Measurements from ENCODE around the gene RNU6-7. TPM values are rescaled to one million over a fixed set of nuclear protein-coding genes. Genes with fewer than 3 reads are reported as not detected.

Gene RNU6-7
- total and polyA plus RNA-seq, 2 of the 13 experiments (the other 11 are each of a cell fraction or from before 2014, with no cell fraction given): under 0.01 TPM; not detected in 1

DNA sequence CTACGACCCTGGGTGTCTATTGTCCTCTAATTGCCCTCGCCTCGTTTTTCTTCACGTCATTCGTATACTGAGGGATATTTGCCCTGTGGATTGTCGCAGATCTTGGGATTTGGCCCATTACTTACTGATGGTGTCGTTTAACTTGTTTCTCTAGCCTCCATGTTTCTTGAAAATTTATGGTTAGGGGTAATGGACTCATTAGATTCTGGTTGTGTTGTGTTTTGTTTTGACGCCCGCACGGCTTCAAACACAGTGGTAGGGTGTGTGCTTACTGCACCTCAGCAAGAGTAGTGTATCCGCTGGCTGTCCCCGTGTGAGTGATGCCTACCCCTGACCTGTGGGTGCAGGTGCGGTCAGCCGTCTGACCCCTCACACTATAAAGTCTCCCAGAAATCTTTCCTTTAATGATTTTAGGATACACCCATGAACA is 2.1 kb downstream of the RNU6-7 start (continued):
- TF ChIP-seq HES4 (CRISPR knock-in tag; IDR thresholded peaks at IDR 0.05; ENCODE audit: borderline replicate concordance) (no peak), SIN3A (IDR thresholded peaks at IDR 0.05; ENCODE audit: borderline replicate concordance, low read depth, low read length) (no peak), NFYC (CRISPR knock-in tag; IDR thresholded peaks at IDR 0.05) (no peak), PREB (CRISPR knock-in tag; IDR thresholded peaks at IDR 0.05) (0 out of 2 replicates have a peak, but pooled peaks have one; percentile 14), NFE2 (CRISPR knock-in tag; IDR thresholded peaks at IDR 0.05) (no peak), ZNF512B (CRISPR knock-in tag; IDR thresholded peaks at IDR 0.05; ENCODE audit: borderline replicate concordance) (no peak), ZNF207 (IDR thresholded peaks at IDR 0.05; ENCODE audit: borderline replicate concordance) (no peak), SAFB2 (CRISPR knock-in tag; IDR thresholded peaks at IDR 0.05; ENCODE audit: borderline replicate concordance, low read depth) (no peak), ZNF710 (CRISPR knock-in tag; IDR thresholded peaks at IDR 0.05; ENCODE audit: borderline replicate concordance) (peak; percentile 9; the same call in 1 of the 2 replicates), ZNF260 (CRISPR knock-in tag; IDR thresholded peaks at IDR 0.05; ENCODE audit: borderline replicate concordance, low read depth) (no peak), ZNF451 (CRISPR knock-in tag; IDR thresholded peaks at IDR 0.05) (no peak), ZNF780A (CRISPR knock-in tag; IDR thresholded peaks at IDR 0.05) (no peak), ZSCAN30 (CRISPR knock-in tag; IDR thresholded peaks at IDR 0.05) (no peak), ZNF670 (CRISPR knock-in tag; IDR thresholded peaks at IDR 0.05; ENCODE audit: borderline replicate concordance) (no peak)
- TF ChIP-seq, protein P1, sequence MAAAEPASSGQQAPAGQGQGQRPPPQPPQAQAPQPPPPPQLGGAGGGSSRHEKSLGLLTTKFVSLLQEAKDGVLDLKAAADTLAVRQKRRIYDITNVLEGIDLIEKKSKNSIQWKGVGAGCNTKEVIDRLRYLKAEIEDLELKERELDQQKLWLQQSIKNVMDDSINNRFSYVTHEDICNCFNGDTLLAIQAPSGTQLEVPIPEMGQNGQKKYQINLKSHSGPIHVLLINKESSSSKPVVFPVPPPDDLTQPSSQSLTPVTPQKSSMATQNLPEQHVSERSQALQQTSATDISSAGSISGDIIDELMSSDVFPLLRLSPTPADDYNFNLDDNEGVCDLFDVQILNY (CRISPR knock-in tag; conservative IDR thresholded peaks at IDR 0.05): no peak
- TF ChIP-seq, protein P2, sequence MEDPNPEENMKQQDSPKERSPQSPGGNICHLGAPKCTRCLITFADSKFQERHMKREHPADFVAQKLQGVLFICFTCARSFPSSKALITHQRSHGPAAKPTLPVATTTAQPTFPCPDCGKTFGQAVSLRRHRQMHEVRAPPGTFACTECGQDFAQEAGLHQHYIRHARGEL (CRISPR knock-in tag; IDR thresholded peaks at IDR 0.05): 0 out of 2 replicates have a peak, but pooled peaks have one; percentile 36
- TF ChIP-seq, protein P3, sequence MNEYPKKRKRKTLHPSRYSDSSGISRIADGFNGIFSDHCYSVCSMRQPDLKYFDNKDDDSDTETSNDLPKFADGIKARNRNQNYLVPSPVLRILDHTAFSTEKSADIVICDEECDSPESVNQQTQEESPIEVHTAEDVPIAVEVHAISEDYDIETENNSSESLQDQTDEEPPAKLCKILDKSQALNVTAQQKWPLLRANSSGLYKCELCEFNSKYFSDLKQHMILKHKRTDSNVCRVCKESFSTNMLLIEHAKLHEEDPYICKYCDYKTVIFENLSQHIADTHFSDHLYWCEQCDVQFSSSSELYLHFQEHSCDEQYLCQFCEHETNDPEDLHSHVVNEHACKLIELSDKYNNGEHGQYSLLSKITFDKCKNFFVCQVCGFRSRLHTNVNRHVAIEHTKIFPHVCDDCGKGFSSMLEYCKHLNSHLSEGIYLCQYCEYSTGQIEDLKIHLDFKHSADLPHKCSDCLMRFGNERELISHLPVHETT (CRISPR knock-in tag; conservative IDR thresholded peaks at IDR 0.05): no peak
- TF ChIP-seq, protein P4, sequence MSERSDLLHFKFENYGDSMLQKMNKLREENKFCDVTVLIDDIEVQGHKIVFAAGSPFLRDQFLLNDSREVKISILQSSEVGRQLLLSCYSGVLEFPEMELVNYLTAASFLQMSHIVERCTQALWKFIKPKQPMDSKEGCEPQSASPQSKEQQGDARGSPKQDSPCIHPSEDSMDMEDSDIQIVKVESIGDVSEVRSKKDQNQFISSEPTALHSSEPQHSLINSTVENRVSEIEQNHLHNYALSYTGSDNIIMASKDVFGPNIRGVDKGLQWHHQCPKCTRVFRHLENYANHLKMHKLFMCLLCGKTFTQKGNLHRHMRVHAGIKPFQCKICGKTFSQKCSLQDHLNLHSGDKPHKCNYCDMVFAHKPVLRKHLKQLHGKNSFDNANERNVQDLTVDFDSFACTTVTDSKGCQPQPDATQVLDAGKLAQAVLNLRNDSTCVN (CRISPR knock-in tag; IDR thresholded peaks at IDR 0.05; ENCODE audit: borderline replicate concordance): no peak
